Endothelial cell of umbilical vein (primary cell): ENCODE results near the gene ENTPD1. TPM values are rescaled to one million over a fixed set of nuclear protein-coding genes. Genes with fewer than 3 reads are reported as not detected.

ENCODE experiments used
- BruUV-seq: library from RNA; stranded (reverse); fragments of 400-500 nt; replicated peaks from 2 replicates; lab custom pipeline; 2021; lab: Mats Ljungman, UMichigan
- CTCF ChIA-PET: fragments of 300-600, 350-600 bp; sonication (Branson Sonifier 250); formaldehyde crosslinking; loops from one replicate; lab custom pipeline; 2021; ENCODE audit warnings: antibody characterized with exemption, inconsistent platforms; lab: Charles Lee
- POLR2A ChIA-PET: fragments of 300-600, 350-600 bp; sonication (Branson Sonifier 250); formaldehyde crosslinking; loops from one replicate; lab custom pipeline; 2021; ENCODE audit warnings: antibody characterized with exemption, inconsistent platforms; lab: Charles Lee
- DNase-seq: peaks from one replicate; pipeline ENCODE4 v3.0.0-alpha.2; 2011; ENCODE audit warnings: low read depth, low spot score
- FAIRE-seq: peaks from 2 replicates; lab custom pipeline; 2011; peaks lifted over from hg19 to GRCh38; lab: Jason Lieb, UNC
- H2AFZ ChIP-seq: 2 replicates; pipeline ENCODE4 v1.6.0; 2012; ENCODE audit warnings: low read depth, low read length, control low read depth, inconsistent platforms
- H3K27ac ChIP-seq: 2 replicates; pipeline ENCODE4 v1.5.1; 2011; ENCODE audit warnings: low read depth, mild to moderate bottlenecking, control low read depth, low read length, moderate library complexity; ENCODE audit not compliant: insufficient read depth
- H3K27me3 ChIP-seq, 2 experiments: 2 replicates each; pipeline versions ENCODE4 v1.6.0 to v1.6.1; 2011; ENCODE audit warnings: low read length in 2 of 2, mixed read lengths in 1 of 2; ENCODE audit not compliant: control insufficient read depth in 2 of 2, insufficient read depth in 2 of 2
- H3K36me3 ChIP-seq, 2 experiments: 2 replicates in 1 of 2; 3 replicates in 1 of 2; pipeline ENCODE4 v1.5.1; 2011; ENCODE audit warnings: low read length in 2 of 2, mild to moderate bottlenecking in 1 of 2, moderate library complexity in 1 of 2; ENCODE audit not compliant: control insufficient read depth in 2 of 2, insufficient read depth in 2 of 2; ENCODE audit errors: extremely low read depth in 1 of 2
- H3K4me1 ChIP-seq: 3 replicates; pipeline ENCODE4 v1.5.1; 2011; ENCODE audit warnings: mild to moderate bottlenecking, low read length; ENCODE audit not compliant: control insufficient read depth, insufficient read depth; ENCODE audit errors: extremely low read depth
- H3K4me2 ChIP-seq: 2 replicates; pipeline ENCODE4 v1.6.1; 2011; ENCODE audit warnings: low read length, control low read depth, mixed read lengths; ENCODE audit not compliant: insufficient read depth
- H3K4me3 ChIP-seq, 3 experiments: fragments of 200-600 bp in 1 of 3; sonication (generic), shearing (Covaris generic) in 1 of 3; replicated peaks in 1 of 3; 2 replicates each; pipeline ENCODE4 v1.5.1; 2011 to 2016; ENCODE audit warnings: control low read depth in 3 of 3, low read length in 3 of 3, mild to moderate bottlenecking in 2 of 3, inconsistent platforms in 1 of 3, low read depth in 1 of 3, moderate library complexity in 1 of 3; ENCODE audit not compliant: insufficient read depth in 1 of 3
- H3K79me2 ChIP-seq: 2 replicates; pipeline ENCODE4 v1.6.0; 2012; ENCODE audit warnings: low read length, inconsistent platforms; ENCODE audit not compliant: control insufficient read depth, insufficient read depth
- H3K9ac ChIP-seq: replicated peaks from 2 replicates; pipeline ENCODE3; 2011; ENCODE audit warnings: low read length, control low read depth; ENCODE audit not compliant: insufficient read depth; ENCODE audit errors: extremely low read depth
- H3K9me1 ChIP-seq: replicated peaks from 3 replicates; pipeline ENCODE4 v1.6.0; 2011; ENCODE audit warnings: mild to moderate bottlenecking, low read length; ENCODE audit not compliant: control insufficient read depth, insufficient read depth; ENCODE audit errors: extremely low read depth
- H3K9me3 ChIP-seq: replicated peaks from 2 replicates; pipeline ENCODE4 v1.5.1; 2012; ENCODE audit warnings: low read length, inconsistent platforms; ENCODE audit not compliant: control insufficient read depth, insufficient read depth
- H4K20me1 ChIP-seq: replicated peaks from 2 replicates; pipeline ENCODE3; 2011; ENCODE audit warnings: mild to moderate bottlenecking, low read length; ENCODE audit not compliant: control insufficient read depth, insufficient read depth; ENCODE audit errors: extremely low read depth
- EZH2 ChIP-seq: IDR thresholded peaks from 2 replicates; pipeline ENCODE4 v1.6.1; 2012; ENCODE audit warnings: borderline replicate concordance, low read depth, mild to moderate bottlenecking, moderate library complexity, low read length, inconsistent platforms; ENCODE audit not compliant: severe bottlenecking
- FOS ChIP-seq: IDR thresholded peaks from 2 replicates; pipeline ENCODE4 v1.6.1; 2011; ENCODE audit warnings: mild to moderate bottlenecking, low read length, moderate library complexity, borderline replicate concordance; ENCODE audit not compliant: insufficient read depth
- GATA2 ChIP-seq: IDR thresholded peaks from 2 replicates; pipeline ENCODE4 v1.7.0; 2011; ENCODE audit warnings: low read depth, mild to moderate bottlenecking, moderate library complexity, mixed read lengths, low read length; ENCODE audit not compliant: insufficient read length, insufficient read depth
- JUN ChIP-seq: IDR thresholded peaks from 2 replicates; pipeline ENCODE4 v1.6.1; 2011; ENCODE audit warnings: borderline replicate concordance, low read depth; ENCODE audit not compliant: insufficient read length, insufficient read depth
- MAX ChIP-seq: IDR thresholded peaks from 2 replicates; pipeline ENCODE4 v1.6.1; 2011; ENCODE audit not compliant: insufficient read depth, insufficient read length
- MYC ChIP-seq: IDR thresholded peaks from one replicate; pipeline ENCODE4 v1.6.1; 2011; ENCODE audit warnings: mild to moderate bottlenecking, low read depth, low read length
- POLR2A ChIP-seq: IDR thresholded peaks from 2 replicates; pipeline ENCODE4 v1.6.1; 2012; ENCODE audit warnings: low read depth, mild to moderate bottlenecking, control low read depth, low read length
- POLR2AphosphoS5 ChIP-seq: IDR thresholded peaks from 2 replicates; pipeline ENCODE4 v1.6.1; 2012; ENCODE audit warnings: low read depth, mild to moderate bottlenecking, control low read depth, low read length, moderate library complexity; ENCODE audit not compliant: insufficient read depth
- dilution Hi-C: fragments of 300-500 bp; cut with MboI; formaldehyde crosslinking; loops from one replicate; pipeline ENCODE4 v1.15.0; 2019; ENCODE audit warnings: low sequenced_read_pairs; ENCODE audit not compliant: extremely low pct_ligation_motif_present
- intact Hi-C: fragments of 100-400 bp; cut with micrococcal nuclease; formaldehyde crosslinking; loops from one replicate; pipeline ENCODE4 v1.10.0; 2022
- polyA plus RNA-seq, 4 experiments: library from polyadenylated mRNA; depleted of rRNA in 3 of 4; stranded (reverse) in 3 of 4; unstranded in 1 of 4; fragments of >200 nt; gene quantifications; 2 replicates each; pipeline versions ENCODE4 v1.2.1 to v1.2.3, GENCODE V29; 2011 to 2012; ENCODE audit warnings: missing spikeins in 1 of 4
- total RNA-seq: library from RNA; stranded (reverse); gene quantifications from 2 replicates; pipeline ENCODE4 v1.2.3, GENCODE V29; 2021
- TF ChIP-seq, protein P1 (sequence below), 2 donors: IDR thresholded peaks; 1 replicate in 1 of 2; 2 replicates in 1 of 2; pipeline ENCODE4 v1.5.1; 2011; ENCODE audit warnings: low read length in 2 of 2, mild to moderate bottlenecking in 2 of 2, moderate library complexity in 2 of 2, control low read depth in 1 of 2, inconsistent platforms in 1 of 2, low read depth in 1 of 2; ENCODE audit not compliant: insufficient read depth in 1 of 2; ENCODE audit errors: extremely low read depth in 1 of 2

ENTPD1 gene
- total and polyA plus RNA-seq, 2 donors (not counting 3 experiments of a cell fraction or from before 2014, with no cell fraction given): 10.2 to 23.0 TPM

DNA sequence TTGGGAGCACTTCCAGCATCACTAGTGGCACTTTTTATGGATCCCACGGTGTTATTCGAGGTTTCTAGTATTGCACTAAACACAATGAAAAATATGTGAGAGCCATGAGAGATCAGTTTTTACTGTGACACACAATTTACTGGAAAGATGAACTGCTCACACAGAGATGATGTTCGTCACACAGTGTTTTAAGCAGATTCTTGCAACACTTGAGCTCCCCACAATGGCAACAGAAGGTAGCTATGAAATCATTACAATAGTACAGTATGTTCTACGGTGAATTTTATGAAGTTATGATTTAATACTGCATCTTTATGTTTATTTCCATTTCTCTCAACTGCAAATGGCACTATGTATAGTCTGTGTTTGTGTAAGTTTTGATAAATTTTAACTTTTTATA, 27.4 kb upstream of the ENTPD1 start:
- Histone ChIP-seq H3K4me3 (no peak overlapping the region), H3K4me1 (peaks cover 15% of the 10 kb centered on the region), H3K36me3 (no peaks in the 10 kb centered on the region), H3K9me3 (no peaks in the 10 kb centered on the region), H3K9ac (no peak overlapping the region), H3K9me1 (no peaks in the 10 kb centered on the region), H2AFZ (no peak overlapping the region), H4K20me1 (no peaks in the 10 kb centered on the region), H3K4me2 (no peak overlapping the region), H3K79me2 (no peaks in the 10 kb centered on the region), H3K27ac (no peak overlapping the region), H3K27me3 (no peaks in the 10 kb centered on the region)
- BruUV-seq: no TSS peak
- intact Hi-C loops (loop anchor here (2.0 kb wide), 1 partner anchor 34 kb away; no protein-coding TSS in a partner anchor), dilution Hi-C loops (no loop called here)
- FAIRE-seq (no peak), DNase-seq (peak; percentile 54)
- CTCF ChIA-PET: interaction anchor here (1.1 to 4.9 kb wide), 8 partner anchors 12 to 642 kb away, joined by 3 to 59 read pairs (median 4); partner anchors contain the start of gene TCTN3
- TF ChIP-seq POLR2AphosphoS5 (no peak), JUN (no peak), MYC (no peak), MAX (no peak), EZH2 (no peak), FOS (no peak), POLR2A (no peak), GATA2 (no peak)
- TF ChIP-seq, protein P1, sequence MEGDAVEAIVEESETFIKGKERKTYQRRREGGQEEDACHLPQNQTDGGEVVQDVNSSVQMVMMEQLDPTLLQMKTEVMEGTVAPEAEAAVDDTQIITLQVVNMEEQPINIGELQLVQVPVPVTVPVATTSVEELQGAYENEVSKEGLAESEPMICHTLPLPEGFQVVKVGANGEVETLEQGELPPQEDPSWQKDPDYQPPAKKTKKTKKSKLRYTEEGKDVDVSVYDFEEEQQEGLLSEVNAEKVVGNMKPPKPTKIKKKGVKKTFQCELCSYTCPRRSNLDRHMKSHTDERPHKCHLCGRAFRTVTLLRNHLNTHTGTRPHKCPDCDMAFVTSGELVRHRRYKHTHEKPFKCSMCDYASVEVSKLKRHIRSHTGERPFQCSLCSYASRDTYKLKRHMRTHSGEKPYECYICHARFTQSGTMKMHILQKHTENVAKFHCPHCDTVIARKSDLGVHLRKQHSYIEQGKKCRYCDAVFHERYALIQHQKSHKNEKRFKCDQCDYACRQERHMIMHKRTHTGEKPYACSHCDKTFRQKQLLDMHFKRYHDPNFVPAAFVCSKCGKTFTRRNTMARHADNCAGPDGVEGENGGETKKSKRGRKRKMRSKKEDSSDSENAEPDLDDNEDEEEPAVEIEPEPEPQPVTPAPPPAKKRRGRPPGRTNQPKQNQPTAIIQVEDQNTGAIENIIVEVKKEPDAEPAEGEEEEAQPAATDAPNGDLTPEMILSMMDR (IDR thresholded peaks at IDR 0.05; ENCODE audit: extremely low read depth in 1 of 2, insufficient read depth in 1 of 2, low read depth in 1 of 2, low read length in 2 of 2): no peak
- POLR2A ChIA-PET: no interaction called here
